Psoas muscle (tissue), 8 donors: Measurements from ENCODE around the gene RCOR3. TPM values are rescaled to one million over a fixed set of nuclear protein-coding genes. Genes with fewer than 3 reads are reported as not detected.

Experiments used
- ATAC-seq, 4 donors: fragments of 200-7000 bp; cut with Tn5 transposase; one replicate each; pipeline ENCODE4 v1.9.1; 2020; ENCODE audit warnings: moderate library complexity in 3 of 4, mild to moderate bottlenecking in 2 of 4
- DNase-seq, 2 donors: peaks; one replicate each; pipeline ENCODE4 v3.0.0-alpha.2; 2020
- H3K27ac ChIP-seq: fragments of 200-600 bp; one replicate; pipeline ENCODE4 v1.8.0; 2022
- H3K27me3 ChIP-seq, 3 donors: fragments of 200-600 bp in 1 of 3; one replicate each; pipeline versions ENCODE4 v1.6.1 to v1.8.0; 2013 to 2022; ENCODE audit warnings: low read length in 2 of 3, mild to moderate bottlenecking in 2 of 3, moderate library complexity in 1 of 3; ENCODE audit not compliant: insufficient read depth in 3 of 3
- H3K36me3 ChIP-seq, 2 donors: fragments of 200-600 bp in 1 of 2; one replicate each; pipeline versions ENCODE4 v1.6.1 to v1.8.0; 2013 to 2022; ENCODE audit warnings: low read depth in 1 of 2, mild to moderate bottlenecking in 1 of 2, moderate library complexity in 1 of 2; ENCODE audit not compliant: insufficient read depth in 1 of 2
- H3K4me1 ChIP-seq: fragments of 200-600 bp; one replicate; pipeline ENCODE4 v1.8.0; 2022
- H3K4me3 ChIP-seq: fragments of 200-600 bp; one replicate; pipeline ENCODE4 v1.8.0; 2022; ENCODE audit warnings: mild to moderate bottlenecking
- H3K9me3 ChIP-seq: fragments of 200-600 bp; one replicate; pipeline ENCODE4 v1.8.0; 2022
- WGBS, 3 donors: extraction: QIAGEN DNeasy Blood & Tissue Kit; methylation state at CpG; one replicate each; pipeline versions ENCODE4 v1.1.6 to v1.1.7; 2013; 5-methylcytosine and 5-hydroxymethylcytosine counted together
- intact Hi-C, 2 donors: fragments of 100-400 bp; cut with DNase I; formaldehyde crosslinking; loops; one replicate each; pipeline versions ENCODE4 v1.11.0 to v1.14.2; 2022
- polyA plus RNA-seq, 3 donors: library from polyadenylated mRNA; stranded (reverse); fragments of 200-250 nt; gene quantifications; one replicate each; pipeline ENCODE4 v1.2.3, GENCODE V29; 2013
- total RNA-seq, 4 donors: library from RNA; stranded (reverse); fragmentation: NEBNext Ultra II Directional in 2 of 4; extraction: Animal tissue kit (Norgen Biotek cat#: 25700) in 2 of 4; gene quantifications; one replicate each; pipeline versions ENCODE4 v1.2.1 to v1.2.4, GENCODE V29; 2021 to 2023
- TF ChIP-seq, protein P1 (sequence below): fragments of 200-600 bp; IDR thresholded peaks from one replicate; pipeline ENCODE4 v1.8.0; 2022; ENCODE audit warnings: antibody characterized with exemption
- donor health status: healthy with polysubstance abuse.
- donor health status: DM: no; HTN: no; CAD: no; lungs with moderate emphysema.
- donor health status: Bipolar disorder and iron deficiency.
- donor health status: healthy.
- donor health status: DM: yes; HTN: yes; CAD: no.
- donor health status: DM: no; HTN: no; CAD: no.
- donor health status: DM: no; HTN: no; CAD: no.
- donor health status: DM: yes; HTN: yes; CAD: no.

Gene RCOR3
- total and polyA plus RNA-seq, 7 donors: 29.4 to 95.7 (median 70.2) TPM

GRCh38 chr1:211333906-211334305 is 74.7 kb downstream of the RCOR3 start:
- TF ChIP-seq, protein P1, sequence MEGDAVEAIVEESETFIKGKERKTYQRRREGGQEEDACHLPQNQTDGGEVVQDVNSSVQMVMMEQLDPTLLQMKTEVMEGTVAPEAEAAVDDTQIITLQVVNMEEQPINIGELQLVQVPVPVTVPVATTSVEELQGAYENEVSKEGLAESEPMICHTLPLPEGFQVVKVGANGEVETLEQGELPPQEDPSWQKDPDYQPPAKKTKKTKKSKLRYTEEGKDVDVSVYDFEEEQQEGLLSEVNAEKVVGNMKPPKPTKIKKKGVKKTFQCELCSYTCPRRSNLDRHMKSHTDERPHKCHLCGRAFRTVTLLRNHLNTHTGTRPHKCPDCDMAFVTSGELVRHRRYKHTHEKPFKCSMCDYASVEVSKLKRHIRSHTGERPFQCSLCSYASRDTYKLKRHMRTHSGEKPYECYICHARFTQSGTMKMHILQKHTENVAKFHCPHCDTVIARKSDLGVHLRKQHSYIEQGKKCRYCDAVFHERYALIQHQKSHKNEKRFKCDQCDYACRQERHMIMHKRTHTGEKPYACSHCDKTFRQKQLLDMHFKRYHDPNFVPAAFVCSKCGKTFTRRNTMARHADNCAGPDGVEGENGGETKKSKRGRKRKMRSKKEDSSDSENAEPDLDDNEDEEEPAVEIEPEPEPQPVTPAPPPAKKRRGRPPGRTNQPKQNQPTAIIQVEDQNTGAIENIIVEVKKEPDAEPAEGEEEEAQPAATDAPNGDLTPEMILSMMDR: no peak
- Histone ChIP-seq H3K36me3 (no peaks in the 10 kb centered on the region), H3K27me3 (no peaks in the 10 kb centered on the region), H3K9me3 (no peaks in the 10 kb centered on the region), H3K4me3 (no peak overlapping the region), H3K27ac (no peak overlapping the region), H3K4me1 (no peaks in the 10 kb centered on the region)
- 43 to 57% (median 53%) methylated on average over 1 of the region's 1 CpG for WGBS, 3 donors
- intact Hi-C loops: no loop called here
- ATAC-seq (no peak), DNase-seq (no peak)

- ATAC-seq: no peak
These were observed 75.8 kb downstream of the RCOR3 start for GRCh38 chr1:211334986-211335385.

GRCh38 chr1:211335522-211336157 is 76.5 kb downstream of the RCOR3 start:
- no peak for ATAC-seq
- no peak for DNase-seq

More at GRCh38 chr1:211334986-211335385, 75.8 kb downstream of the RCOR3 start:
- no peak for DNase-seq
- intact Hi-C loops: no loop called here
- Histone ChIP-seq H3K4me1 (no peaks in the 10 kb centered on the region), H3K36me3 (no peaks in the 10 kb centered on the region), H3K27me3 (no peaks in the 10 kb centered on the region), H3K4me3 (no peak overlapping the region), H3K9me3 (no peaks in the 10 kb centered on the region), H3K27ac (no peak overlapping the region)
- TF ChIP-seq, protein P1: no peak
- 90 to 92% (median 91%) methylated on average over 4 of the region's 4 CpGs for WGBS, 3 donors

GRCh38 chr1:211336161-211336560 is 77.0 kb downstream of the RCOR3 start:
- intact Hi-C loops: no loop called here
- DNase-seq: no peak
- WGBS, 3 donors: 73 to 83% (median 80%) methylated on average over 3 of the region's 3 CpGs
- no peak overlapping the region for H3K27ac ChIP-seq
- no peak overlapping the region for H3K4me3 ChIP-seq
- ATAC-seq: no peak
- no peaks in the 10 kb centered on the region for H3K27me3 ChIP-seq
- no peaks in the 10 kb centered on the region for H3K9me3 ChIP-seq
- no peaks in the 10 kb centered on the region for H3K4me1 ChIP-seq
- H3K36me3 ChIP-seq: no peaks in the 10 kb centered on the region
- TF ChIP-seq, protein P1: no peak

More at GRCh38 chr1:211335522-211336157, 76.5 kb downstream of the RCOR3 start:
- Histone ChIP-seq H3K36me3 (no peaks in the 10 kb centered on the region), H3K27me3 (no peaks in the 10 kb centered on the region), H3K4me1 (no peaks in the 10 kb centered on the region), H3K4me3 (no peak overlapping the region), H3K27ac (no peak overlapping the region), H3K9me3 (no peaks in the 10 kb centered on the region)
- TF ChIP-seq, protein P1: no peak
- 79 to 90% (median 87%) methylated on average over 3 of the region's 3 CpGs for WGBS, 3 donors
- intact Hi-C loops: no loop called here

DNA sequence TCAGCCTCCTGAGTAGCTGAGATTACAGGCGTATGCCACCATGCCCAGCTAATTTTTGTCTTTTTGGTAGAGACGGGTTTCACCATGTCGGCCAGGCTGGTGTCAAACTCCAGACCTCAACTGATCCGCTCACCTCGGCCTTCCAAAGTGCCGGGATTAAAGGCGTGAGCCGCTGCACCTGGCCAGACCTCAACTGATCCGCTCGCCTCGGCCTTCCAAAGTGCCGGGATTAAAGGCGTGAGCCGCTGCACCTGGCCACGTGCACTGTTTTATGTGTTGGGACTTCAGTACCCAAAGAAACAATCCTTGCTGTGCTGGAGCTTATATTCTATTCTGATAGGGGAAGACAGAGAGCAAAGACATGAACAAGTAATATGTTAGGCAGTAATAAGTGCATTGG is 77.6 kb downstream of the RCOR3 start:
- H3K9me3 ChIP-seq: no peaks in the 10 kb centered on the region
- H3K27ac ChIP-seq: no peak overlapping the region
- H3K4me3 ChIP-seq: no peak overlapping the region
- no peak for ATAC-seq
- no peaks in the 10 kb centered on the region for H3K27me3 ChIP-seq
- TF ChIP-seq, protein P1: no peak
- H3K4me1 ChIP-seq: no peaks in the 10 kb centered on the region
- 87 to 88% (median 88%) methylated on average over 15 of the region's 15 CpGs for WGBS, 3 donors
- H3K36me3 ChIP-seq: no peaks in the 10 kb centered on the region
- intact Hi-C loops: no loop called here
- DNase-seq: no peak
